Stimulated activated CD8-positive, alpha-beta memory T cell treated with anti-CD3 and anti-CD28 coated beads, Interleukin-7, amount 100 ng/mL, for 4 hours (primary cell): Measurements from ENCODE around the gene MRPS34.

Source experiments
- DNase-seq, 2 donors: peaks; one replicate each; pipeline ENCODE4 v3.0.0-alpha.2; 2020; ENCODE audit warnings: low read depth in 2 of 2

MRPS34 gene

DNA sequence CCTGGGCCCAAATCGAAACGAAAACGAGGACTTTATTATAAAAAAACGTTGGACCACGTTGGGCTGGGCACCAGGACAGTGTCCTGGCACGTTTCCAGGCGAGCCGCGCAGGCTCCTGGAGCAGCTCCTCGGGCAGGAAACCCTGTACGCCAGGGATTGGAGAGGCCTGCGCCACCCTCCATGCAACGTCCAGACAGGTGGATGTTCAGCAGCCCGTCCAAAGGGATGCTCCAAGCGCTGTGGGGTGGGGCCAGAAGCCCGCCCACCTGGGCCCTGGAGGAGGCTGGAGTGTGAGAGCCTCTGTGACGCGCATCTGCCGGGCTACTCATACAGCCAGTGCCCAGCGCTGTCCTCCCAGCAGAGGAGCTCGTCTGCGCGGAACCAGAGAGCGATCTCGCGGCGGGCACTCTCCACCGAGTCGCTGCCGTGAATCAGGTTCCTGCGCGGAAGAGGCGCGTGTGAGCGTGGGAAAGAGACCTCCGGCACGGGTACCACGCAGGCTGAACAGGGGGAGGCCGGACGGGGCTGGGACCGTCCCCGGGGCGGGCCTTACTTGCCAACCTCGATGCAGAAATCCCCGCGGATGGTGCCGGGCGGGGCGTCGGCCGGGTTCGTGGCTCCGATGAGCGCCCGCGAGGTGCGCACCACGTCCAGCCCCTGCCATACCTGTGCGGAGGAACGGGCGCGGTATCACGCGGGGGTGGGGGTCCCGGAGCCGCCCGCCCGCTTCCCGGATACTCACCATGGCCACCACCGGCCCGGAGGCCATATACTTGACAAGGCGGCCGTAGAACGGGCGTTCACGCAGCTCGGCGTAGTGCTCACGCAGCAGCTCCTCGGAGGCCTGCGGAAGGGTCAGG is 2.4 kb downstream of the MRPS34 start:
- peak in 1 of 2 donors; percentile 52 for DNase-seq

DNA sequence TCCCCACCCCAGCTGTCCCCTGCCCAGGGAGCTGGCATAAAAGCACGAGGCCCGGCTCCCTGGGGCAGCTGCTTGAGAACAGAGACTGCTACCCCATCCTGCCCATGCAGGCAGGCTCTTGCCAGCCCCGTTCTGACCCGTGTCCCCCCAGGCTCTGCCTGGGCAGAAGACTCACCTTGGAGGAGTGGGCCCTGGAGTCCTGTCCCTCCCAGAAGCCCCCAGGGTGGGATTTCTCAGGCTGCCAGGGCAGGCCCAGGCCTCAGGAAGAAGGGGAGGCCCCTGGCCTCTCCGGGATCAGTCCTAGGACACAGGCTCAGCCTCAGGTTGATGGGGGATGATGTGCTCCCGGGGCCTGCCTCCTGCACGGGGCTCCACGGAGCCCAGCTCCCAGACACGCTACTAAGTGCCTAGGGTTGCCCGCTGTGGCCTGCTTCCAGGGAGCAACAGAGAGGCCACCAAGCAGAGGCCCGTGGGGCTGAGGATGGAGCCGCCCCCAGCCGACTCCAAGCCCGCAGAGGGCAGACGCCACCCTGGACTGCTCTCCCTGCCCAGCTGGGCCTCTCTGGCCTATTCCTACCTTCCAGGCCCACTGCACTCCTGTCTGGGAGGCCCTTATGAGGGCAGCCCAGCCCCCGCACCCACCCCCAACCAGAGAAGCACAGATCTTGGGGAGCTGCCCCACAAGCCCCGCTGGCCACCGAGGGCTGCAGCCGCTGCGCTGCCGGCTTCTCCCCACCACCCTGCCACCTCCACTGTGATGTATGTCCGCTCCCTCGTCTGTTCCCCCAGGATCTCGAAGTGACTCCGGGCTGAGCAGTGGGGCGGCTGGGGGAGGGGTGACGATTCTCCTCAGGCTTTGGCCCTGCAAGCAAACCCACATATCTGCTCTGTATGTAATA is 3.3 kb downstream of the MRPS34 start:
- DNase-seq, result no peak

DNA sequence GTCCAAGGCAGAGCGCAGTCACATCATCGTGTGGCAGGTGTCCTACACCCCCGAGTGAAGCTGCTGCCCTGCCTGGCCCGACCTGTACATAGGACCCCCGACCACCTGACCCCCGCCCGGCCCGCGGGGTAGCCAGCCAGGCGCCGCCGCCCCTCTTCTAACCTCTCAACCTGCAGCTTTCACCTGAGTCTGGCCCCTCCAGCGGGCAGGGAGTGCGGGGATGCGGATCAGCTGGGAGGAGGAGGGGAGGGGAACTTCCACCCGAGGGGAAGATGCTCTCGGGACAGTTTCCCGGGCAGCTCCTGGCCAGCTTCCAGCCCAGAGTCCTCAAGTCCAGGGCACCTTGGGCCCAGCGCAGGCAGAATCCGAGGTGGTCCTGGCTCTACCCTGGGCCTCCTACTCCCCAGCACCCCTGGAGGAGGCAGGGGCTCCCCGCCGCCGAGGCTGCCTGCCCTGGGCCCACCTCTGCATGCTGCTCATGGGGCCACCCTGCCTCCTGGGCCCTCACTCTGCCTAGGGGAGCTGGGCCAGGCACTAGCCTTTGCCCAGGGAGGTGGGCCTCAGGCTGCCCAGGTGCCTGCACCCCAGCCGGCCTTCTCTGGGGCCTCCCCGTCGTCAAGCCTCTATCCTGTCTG is 4.0 kb downstream of the MRPS34 start:
- DNase-seq, result no peak

DNA sequence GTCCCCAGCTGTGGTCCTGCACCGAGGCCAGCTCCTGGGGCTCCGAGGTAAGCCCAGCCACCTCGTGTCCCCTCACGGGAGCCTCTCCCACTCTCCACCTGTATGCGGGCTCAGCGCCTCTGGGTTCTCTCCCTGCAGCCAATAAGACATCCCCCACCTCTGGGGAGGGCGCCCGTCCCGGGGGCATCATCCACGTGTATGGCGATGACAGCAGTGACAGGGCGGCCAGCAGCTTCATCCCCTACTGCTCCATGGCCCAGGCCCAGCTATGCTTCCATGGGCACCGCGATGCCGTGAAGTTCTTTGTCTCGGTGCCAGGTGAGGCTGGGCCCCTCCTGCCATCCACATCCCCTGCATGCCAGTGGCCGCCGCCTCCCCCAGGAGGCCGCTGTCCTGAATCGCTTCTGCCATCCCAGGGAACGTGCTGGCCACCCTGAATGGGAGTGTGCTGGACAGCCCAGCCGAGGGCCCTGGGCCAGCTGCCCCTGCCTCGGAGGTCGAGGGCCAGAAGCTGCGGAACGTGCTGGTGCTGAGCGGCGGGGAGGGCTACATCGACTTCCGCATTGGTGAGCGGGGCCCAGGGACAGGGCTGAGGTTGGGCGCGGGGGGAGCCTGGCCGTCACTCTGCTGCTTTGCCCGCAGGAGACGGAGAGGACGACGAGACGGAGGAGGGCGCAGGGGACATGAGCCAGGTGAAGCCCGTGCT is 4.7 kb downstream of the MRPS34 start:
- DNase-seq, result no peak

DNA sequence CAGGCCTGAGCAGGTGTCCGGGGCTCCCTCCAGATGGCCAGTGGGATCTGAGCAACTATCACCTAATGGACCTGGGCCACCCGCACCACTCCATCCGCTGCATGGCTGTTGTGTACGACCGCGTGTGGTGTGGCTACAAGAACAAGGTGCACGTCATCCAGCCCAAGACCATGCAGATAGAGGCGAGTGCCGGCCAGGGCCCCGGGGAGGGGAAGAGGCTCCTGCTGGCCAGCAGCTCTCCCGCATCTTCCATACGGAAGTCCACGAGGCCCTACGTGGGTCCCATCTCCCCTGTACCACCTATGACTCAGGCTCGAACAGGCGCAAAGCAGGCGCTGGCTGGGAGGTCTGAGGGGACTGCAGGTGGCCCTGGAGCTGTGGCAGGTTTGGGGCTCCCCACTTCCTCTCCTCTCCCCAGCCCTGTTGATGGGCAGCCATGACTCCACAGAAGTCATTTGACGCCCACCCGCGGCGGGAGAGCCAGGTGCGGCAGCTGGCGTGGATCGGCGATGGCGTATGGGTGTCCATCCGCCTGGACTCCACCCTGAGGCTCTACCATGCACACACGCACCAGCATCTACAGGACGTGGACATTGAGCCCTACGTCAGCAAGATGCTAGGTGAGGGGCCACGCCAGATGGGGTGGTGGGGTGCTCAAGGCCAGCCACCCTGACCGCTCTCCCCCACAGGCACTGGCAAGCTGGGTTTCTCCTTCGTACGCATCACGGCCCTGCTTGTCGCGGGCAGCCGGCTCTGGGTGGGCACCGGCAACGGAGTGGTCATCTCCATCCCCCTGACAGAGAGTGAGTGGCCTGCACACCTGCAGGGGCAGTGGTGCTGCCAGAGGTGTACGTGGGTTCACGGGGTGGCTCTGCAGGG is 5.6 kb downstream of the MRPS34 start:
- no peak for DNase-seq

DNA sequence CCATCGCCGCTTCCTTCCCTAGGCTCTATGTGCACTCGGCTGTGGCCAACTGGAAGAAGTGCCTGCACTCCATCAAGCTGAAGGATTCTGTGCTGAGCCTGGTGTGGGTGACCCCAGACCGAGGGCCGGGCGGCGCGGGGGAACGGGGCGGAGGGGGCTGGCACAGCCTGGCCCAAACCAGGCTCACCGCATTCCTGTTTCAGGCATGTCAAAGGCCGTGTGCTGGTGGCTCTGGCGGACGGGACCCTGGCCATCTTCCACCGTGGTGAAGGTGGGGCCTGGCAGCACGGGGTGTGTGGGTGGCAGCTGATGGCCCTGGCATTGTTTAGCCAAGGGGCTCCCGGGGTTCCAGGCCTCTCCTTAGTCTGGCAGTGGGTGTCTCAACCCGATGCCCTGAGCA is 6.2 kb downstream of the MRPS34 start:
- no peak for DNase-seq

DNA sequence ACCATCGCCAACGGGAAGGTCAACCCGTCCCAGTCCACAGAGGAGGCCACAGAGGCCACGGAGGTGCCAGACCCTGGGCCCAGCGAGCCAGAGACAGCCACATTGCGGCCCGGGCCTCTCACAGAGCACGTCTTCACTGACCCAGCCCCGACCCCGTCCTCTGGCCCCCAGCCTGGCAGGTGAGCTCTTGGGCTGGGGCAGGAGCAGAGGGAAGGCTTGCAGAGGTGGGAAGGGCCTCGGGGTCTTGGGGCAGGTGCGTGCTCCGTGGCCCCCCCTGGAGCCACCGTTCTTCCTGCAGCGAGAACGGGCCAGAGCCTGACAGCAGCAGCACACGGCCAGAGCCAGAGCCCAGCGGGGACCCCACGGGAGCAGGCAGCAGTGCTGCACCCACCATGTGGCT is 6.7 kb downstream of the MRPS34 start:
- DNase-seq, result no peak

DNA sequence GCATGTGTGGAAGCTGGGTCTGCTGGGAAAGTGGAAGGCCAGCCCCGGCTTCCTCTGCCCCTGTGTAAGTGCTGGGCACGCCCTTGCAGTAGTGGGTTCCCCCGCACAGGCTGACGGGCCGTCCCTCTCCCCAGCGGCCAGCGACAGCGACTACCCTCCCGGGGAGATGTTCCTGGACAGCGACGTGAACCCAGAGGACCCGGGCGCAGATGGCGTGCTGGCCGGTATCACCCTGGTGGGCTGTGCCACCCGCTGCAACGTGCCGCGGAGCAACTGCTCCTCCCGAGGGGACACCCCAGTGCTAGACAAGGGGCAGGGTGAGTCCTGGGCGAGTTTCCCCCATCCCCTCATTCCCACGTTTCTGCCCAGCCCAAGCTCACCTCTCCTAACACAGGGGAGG is 7.1 kb downstream of the MRPS34 start:
- no peak for DNase-seq

DNA sequence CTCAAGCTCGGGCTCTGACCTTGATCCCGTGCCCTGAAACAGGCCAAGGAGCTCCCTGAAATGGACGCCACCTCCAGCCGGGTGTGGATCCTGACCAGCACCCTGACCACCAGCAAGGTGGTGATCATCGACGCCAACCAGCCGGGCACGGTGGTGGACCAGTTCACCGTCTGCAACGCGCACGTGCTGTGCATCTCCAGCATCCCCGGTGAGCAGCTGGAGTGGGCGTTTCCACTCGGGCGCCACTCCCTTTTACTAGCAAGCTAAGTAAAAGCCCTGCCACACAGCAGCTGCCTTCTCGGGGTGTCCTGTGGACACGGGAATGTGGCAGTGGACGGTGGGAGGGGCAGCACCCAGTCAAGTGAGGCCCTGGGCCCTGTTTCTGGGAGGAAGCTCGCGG is 8.0 kb downstream of the MRPS34 start:
- no peak for DNase-seq

DNA sequence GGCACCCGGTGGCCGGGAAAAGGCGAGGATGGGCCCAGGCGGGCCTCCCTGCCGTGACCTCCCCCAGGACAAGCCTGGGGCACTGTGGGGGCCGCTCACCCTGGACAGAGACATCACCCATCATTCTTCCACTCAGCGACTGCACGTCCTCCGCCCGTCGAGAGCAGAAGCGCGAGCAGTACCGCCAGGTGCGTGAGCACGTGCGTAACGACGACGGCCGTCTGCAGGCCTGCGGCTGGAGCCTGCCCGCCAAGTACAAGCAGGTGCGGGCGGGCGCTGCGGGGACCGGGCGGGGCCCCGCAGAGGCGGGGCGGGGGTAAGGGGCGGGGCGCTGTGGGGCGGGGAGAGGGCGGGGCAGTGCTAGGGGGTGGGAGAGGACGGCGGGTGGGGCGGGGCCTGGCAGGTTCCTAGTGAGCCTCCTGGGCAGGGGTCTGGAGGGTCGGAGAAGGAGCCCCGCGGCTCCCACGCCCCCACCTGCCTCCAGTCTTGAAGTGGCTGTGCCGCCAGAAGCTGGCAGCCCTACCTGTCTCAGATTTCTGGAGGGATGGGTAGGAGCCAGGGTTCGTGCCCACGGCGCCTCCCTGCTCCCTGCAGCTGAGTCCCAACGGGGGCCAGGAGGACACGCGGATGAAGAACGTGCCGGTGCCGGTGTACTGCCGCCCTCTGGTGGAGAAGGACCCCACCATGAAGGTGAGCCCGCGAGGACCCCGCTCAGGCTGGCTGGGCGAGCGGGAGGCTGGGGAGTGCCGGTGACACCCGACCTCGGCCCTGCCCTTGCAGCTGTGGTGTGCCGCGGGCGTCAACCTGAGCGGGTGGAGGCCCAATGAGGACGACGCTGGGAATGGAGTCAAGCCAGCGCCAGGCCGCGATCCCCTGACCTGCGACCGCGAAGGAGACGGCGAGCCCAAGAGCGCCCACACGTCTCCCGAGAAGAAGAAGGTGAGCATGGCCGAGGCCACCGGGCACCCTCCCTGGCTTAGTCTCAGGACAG is 9.1 kb downstream of the MRPS34 start:
- DNase-seq, result no peak

DNA sequence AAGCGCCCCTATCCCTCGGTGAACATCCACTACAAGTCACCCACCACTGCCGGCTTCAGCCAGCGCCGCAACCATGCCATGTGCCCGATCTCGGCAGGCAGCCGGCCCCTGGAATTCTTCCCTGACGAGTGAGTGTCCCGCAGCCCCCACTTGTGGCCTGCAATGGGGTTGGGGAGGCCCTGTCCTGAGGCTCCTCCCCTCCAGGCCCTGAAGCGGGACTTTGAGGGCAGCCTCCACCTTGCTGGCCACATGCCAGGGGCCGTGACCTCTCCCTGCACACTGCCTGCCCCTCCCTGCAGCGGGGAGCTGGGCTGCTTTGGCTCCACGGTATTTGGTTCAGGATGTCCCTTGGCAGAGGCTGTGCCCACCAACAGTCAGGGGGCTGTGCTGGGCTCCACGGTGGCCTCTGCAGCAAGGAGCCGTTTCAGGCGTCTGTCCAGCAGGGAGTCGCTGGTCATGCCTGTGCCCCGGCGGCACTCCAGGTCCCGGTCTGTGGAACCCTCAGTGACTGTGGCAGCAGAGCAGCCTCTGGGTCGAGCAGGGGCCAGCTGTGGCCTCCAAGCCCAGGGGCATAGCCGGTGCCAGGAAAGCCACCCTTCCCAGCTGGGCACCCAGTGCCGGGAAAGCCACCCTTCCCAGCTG is 9.9 kb downstream of the MRPS34 start:
- DNase-seq, result no peak

DNA sequence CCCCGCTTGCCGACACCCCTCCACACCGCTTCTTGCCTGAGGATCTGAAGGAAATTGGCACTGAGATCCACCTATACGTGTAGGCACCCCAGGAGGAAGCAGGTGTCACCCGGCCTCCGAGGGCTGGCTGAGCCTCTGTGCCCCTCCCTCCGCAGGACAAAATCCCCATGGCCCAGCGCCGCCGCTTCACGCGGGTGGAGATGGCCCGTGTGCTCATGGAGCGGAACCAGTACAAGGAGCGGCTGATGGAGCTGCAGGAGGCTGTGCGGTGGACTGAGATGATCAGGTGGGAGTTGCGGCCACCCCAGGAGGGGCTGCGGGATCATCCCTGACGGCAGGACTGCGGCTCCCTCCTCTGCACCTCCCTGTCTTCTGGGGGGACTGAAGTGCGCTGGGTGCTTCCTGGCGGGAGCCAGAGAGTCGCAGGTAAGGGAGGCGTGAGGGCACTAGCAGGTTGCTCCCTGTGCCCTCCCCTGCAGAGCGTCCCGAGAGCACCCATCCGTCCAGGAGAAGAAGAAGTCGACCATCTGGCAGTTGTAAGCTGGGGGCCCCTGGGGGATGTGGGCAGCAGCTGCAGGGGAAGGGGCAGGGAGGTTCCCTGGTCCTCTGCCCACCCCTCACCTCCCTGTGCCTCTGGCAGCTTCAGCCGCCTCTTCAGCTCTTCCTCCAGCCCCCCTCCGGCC is 10.6 kb downstream of the MRPS34 start:
- DNase-seq, result no peak

DNA sequence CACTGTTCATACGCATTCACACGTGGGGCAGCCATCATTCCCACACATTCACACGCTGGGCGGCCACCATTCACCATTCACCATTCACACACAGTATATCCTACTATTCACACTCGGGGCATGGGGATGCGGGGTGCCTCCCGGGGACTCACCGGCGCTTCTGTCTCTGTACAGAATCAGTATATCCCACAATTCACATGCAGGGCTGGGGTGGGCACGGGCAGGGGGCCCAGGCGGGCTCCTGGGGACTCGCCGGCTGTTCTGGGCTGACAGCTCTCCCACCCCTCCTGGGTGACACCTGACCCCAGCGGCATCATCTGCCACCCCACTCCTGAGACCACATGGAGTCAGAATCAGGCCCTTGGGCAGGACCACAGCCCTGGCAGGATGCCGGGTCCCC is 11.2 kb downstream of the MRPS34 start:
- no peak for DNase-seq

DNA sequence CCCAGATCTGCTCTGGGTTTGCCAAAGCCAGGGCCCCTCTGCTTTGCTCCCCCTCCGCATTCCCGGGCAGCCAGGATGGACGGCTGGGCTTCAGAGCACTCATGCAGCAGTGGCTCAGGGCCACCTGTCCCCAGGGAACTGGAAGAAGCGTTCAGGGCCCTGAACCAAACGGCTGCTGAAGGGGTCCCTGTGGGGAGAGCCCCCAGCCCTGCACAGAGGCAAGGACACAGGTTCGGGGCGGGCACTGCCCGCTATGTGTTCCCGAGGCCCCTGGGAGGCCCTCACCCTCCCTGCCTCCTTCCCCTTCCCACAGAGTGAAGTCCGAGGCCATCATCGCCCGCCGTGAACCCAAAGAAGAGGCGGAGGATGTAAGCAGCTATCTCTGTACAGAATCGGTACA is 12.0 kb downstream of the MRPS34 start:
- DNase-seq, result no peak

DNA sequence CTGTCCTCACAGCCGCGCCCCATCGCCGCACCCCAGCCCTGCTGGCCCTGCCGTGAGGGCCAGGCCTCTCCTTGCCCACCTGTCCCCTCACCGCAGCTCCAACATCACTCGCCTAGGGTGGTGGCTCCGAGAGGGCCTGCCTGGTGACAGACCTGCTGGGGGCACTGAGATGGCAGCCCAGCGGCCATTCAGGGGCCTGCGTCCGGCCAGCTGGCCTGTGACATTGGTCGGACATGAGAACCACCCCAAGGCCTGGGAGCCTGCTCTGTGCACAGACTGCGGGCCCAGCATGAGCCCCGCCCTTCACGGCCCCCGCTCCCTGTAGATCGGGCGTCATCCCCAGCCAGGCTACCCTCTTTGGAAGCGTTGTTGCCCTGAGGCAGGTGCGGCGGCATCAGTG is 13.4 kb downstream of the MRPS34 start:
- DNase-seq, result no peak

DNA sequence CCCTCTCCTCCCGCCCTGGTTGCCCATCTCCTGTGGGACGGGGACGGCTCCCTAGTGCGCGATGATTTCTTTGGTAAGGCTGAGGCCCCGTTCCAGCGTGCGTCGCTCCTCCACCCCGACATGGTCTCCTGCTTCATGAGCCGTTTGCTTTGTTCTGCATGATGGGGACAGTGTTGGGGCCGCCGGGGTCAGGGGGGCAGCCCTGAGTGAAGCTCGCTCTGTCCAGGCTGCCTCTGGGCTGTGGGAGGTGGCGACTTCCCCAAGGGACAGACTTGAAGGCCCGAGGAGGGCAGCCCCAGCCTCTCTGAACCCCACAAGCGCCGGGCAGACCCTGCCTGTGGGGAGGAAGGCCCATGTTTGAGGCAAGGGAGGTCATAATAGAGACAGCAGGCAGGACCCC is 14.0 kb downstream of the MRPS34 start:
- DNase-seq, result no peak

DNA sequence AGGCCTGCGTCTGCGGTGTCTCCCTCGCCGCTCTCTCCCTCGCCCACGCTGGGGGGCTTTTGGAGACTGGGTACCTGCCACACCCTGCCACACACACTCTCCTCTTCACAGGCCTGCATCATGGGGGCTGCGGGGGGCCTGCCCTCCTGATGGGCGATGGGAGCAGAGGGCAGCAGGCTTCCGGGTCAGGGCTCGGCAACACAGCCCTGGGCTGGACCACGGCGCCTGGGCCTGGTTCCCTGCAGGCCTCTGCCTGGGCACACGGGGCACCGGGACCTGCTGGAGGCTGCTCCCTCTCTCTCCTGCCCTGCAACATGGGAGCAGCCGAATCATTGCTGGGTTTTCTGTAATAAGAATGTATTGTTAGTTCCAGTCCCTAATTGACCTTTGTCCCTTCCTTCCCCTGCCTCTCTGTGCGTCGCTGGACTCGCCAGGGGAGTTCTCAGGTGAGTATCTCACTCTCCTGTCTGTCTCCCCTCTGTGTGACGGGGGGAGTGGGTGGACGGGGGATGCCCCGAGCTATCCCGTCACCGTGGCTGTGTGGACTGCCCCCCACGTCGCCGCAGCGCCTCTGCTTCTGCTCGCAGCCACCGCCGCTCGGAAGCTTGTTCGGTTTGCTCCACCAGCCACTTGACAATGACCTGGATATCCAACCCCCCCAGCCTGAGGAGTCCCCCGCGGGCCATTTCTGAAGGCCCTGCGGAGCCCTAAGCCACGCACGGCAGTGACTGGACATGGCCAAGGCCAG is 15.0 kb downstream of the MRPS34 start:
- DNase-seq, result no peak

DNA sequence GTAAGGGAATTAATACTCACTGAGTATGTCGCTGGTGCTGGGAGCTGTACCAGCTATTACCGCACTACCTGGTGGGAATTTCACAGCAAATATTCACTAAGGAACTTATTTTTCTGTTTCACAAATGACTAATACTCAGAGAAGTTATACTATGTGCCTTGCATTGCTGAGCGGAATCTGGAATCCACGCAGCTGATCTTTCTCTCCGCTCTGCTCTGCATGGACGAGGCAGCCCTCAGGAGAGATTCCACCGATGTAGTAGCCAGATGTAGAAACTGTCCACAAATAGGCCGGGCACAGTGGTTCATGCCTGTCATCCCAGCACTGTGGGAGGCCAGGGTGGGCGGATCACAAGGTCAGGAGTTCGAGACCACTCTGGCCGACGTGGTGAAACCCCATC is 18.7 kb downstream of the MRPS34 start:
- DNase-seq, result no peak
